HG02884 (cell line): ENCODE measurements around the gene NR2C1.
"Not testable (repeated sequence)": the region's sequence is repeated elsewhere in the genome, so short reads cannot be mapped to it uniquely, and the experiment has no call there.

Source experiments
- ATAC-seq: cut with Tn5 transposase; IDR thresholded peaks from one replicate; pipeline ENCODE4 v1.9.1; 2021; ENCODE audit warnings: mild to moderate bottlenecking, moderate library complexity; ENCODE audit not compliant: unreplicated experiment

NR2C1 gene

GRCh38 chr12:95072900-95073697 is at the start of gene NR2C1:
NR2C1 (minus strand) TSS chr12:95073618; CDS start chr12:95067384, 6,234 bp downstream.
- ATAC-seq = peak; percentile 89

GRCh38 chr12:95118788-95119179 is 45.4 kb upstream of the NR2C1 start:
- no peak for ATAC-seq

GRCh38 chr12:95118138-95118787 is 44.8 kb upstream of the NR2C1 start:
- no peak for ATAC-seq

GRCh38 chr12:95117178-95117599 is 43.8 kb upstream of the NR2C1 start:
- ATAC-seq = peak; percentile 90

GRCh38 chr12:95116773-95117172 is 43.4 kb upstream of the NR2C1 start:
- ATAC-seq = peak; percentile 61

- no peak for ATAC-seq
Measured at GRCh38 chr12:95116341-95116740, 42.9 kb upstream of the NR2C1 start.

- no peak for ATAC-seq
Measured at GRCh38 chr12:95115641-95116040, 42.2 kb upstream of the NR2C1 start.

- ATAC-seq = no peak
Measured at GRCh38 chr12:95114766-95115405, 41.5 kb upstream of the NR2C1 start.

- no peak for ATAC-seq
Measured at GRCh38 chr12:95107362-95107761, 33.9 kb upstream of the NR2C1 start.

- ATAC-seq = no peak
Measured at GRCh38 chr12:95105540-95105939, 32.1 kb upstream of the NR2C1 start.

- ATAC-seq = no peak
Measured at GRCh38 chr12:95104919-95105452, 31.6 kb upstream of the NR2C1 start.

GRCh38 chr12:95102916-95103671 is 29.7 kb upstream of the NR2C1 start:
- ATAC-seq = peak; percentile 97

GRCh38 chr12:95101957-95102356 is 28.5 kb upstream of the NR2C1 start:
- ATAC-seq = not testable (repeated sequence)

GRCh38 chr12:95100264-95101190 is 27.1 kb upstream of the NR2C1 start:
- ATAC-seq = no peak

GRCh38 chr12:95099270-95099790 is 25.9 kb upstream of the NR2C1 start:
- ATAC-seq = no peak

- ATAC-seq = no peak
Measured at GRCh38 chr12:95096852-95097251, 23.4 kb upstream of the NR2C1 start.

- no peak for ATAC-seq
Measured at GRCh38 chr12:95096378-95096777, 23.0 kb upstream of the NR2C1 start.

- ATAC-seq = not testable (repeated sequence)
Measured at GRCh38 chr12:95095866-95096265, 22.4 kb upstream of the NR2C1 start.

GRCh38 chr12:95089462-95089861 is 16.0 kb upstream of the NR2C1 start:
- no peak for ATAC-seq
